Subcutaneous abdominal adipose tissue (tissue), 5 donors: ENCODE results near the gene PPP1R15A.
"Not testable (repeated sequence)": the region's sequence is repeated elsewhere in the genome, so short reads cannot be mapped to it uniquely, and the experiment has no call there.

ENCODE experiments used
- H3K27ac ChIP-seq: one replicate; pipeline ENCODE4 v1.7.0; 2013; ENCODE audit warnings: low read depth, mild to moderate bottlenecking, inconsistent platforms, low read length, moderate library complexity
- H3K27me3 ChIP-seq, 5 donors: one replicate each; pipeline ENCODE4 v1.7.0; 2013; ENCODE audit warnings: low read length in 5 of 5, inconsistent platforms in 1 of 5; ENCODE audit not compliant: control insufficient read depth in 5 of 5, insufficient read depth in 4 of 5
- H3K36me3 ChIP-seq, 5 donors: one replicate each; pipeline ENCODE4 v1.7.0; 2013; ENCODE audit warnings: low read length in 5 of 5; ENCODE audit not compliant: control insufficient read depth in 5 of 5, insufficient read depth in 5 of 5
- H3K4me1 ChIP-seq, 5 donors: one replicate each; pipeline ENCODE4 v1.7.0; 2013; ENCODE audit warnings: low read length in 5 of 5, mild to moderate bottlenecking in 3 of 5, moderate library complexity in 1 of 5; ENCODE audit not compliant: control insufficient read depth in 5 of 5, insufficient read depth in 5 of 5
- H3K4me3 ChIP-seq, 5 donors: one replicate each; pipeline ENCODE4 v1.7.0; 2013; ENCODE audit warnings: low read length in 5 of 5, low read depth in 1 of 5
- H3K9ac ChIP-seq, 5 donors: one replicate each; pipeline ENCODE4 v1.7.0; 2013; ENCODE audit warnings: low read length in 5 of 5, mild to moderate bottlenecking in 4 of 5, moderate library complexity in 3 of 5
- H3K9me3 ChIP-seq, 5 donors: one replicate each; pipeline ENCODE4 v1.7.0; 2013; ENCODE audit warnings: low read length in 5 of 5; ENCODE audit not compliant: control insufficient read depth in 5 of 5
- donor health status: healthy.
- donor health status: healthy.
- donor health status: healthy.
- donor health status: healthy.
- donor health status: healthy.

Gene PPP1R15A

DNA sequence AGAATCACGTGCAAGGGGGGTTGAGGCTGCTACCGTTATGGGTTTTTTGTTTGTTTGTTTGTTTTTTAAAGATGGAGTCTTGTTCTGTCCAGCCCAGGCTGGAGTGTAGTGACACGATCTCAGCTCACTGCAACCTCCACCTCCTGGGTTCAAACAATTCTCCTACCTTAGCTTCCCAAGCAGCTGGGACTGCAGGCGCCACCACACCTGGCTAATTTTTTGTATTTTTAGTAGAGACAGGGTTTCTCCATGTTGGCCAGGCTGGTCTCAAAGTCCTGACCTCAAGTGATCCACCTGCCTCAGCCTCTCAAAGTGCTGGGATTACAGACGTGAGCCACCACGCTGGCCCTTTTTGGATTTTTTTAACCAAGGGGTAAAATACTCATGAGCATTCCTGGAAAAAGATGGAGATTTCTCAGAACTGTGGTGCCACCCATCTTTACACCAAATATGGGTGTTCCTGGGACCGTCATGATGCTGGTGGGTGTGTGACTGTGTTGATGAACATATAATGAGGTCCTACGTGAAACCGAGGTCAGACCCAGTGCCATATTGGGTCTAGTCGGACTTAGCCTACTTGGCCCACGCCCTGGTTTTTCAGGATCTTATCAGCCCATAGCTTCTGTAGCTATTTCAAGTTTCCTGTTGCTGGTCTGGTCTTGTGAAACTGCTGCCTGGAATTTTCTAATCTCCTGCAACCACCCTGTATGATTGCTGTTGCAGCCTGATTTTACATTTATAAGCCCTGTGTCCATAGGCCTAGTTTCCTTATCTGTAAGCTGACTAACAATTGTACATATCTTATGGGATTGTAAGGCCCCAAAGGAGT lies 6.2 kb downstream of the PPP1R15A start:
- peaks cover 4 to 42% (median 30%) of the 10 kb centered on the region in 5 donors for H3K4me1 ChIP-seq
- peak overlapping the region; percentile 62 for H3K27ac ChIP-seq
- H3K9me3 ChIP-seq = no peaks in the 10 kb centered on the region
- peaks cover 0 to 51% (median 30%) of the 10 kb centered on the region in 5 donors for H3K36me3 ChIP-seq
- H3K27me3 ChIP-seq = no peaks in the 10 kb centered on the region
- no peak overlapping the region for H3K9ac ChIP-seq
- H3K4me3 ChIP-seq = peak overlapping the region in 1 of 5 donors; percentile 22

DNA sequence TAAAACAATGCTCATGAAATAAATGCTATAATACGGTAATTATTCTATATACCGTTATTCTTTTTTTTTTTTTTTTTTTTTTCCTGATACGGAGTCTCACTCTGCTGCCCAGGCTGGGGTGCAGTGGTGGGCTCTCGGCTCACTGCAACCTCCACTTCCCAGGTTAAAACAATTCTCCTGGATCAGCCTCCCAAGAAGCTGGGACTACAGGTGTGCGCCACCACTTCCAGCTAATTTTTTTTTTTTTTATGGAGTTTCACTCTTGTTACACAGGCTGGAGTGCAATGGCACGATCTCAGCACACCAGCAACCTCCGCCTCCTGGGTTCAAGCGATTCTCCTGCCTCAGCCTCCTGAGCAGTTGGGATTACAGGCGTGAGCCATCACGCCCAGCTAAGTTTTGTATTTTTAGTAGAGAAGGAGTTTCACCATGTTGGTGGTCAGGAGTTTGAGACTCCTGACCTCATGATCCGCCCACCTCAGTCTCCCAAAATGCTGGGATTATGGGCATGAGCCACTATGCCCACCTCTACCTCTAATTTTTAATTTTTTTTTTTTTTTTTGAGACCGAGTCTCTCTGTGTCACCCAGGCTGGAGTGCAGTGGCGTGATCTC lies 6.9 kb downstream of the PPP1R15A start:
- H3K4me1 ChIP-seq = peaks cover 4 to 34% (median 22%) of the 10 kb centered on the region in 5 donors
- peak overlapping the region; percentile 62 for H3K27ac ChIP-seq
- no peaks in the 10 kb centered on the region for H3K27me3 ChIP-seq
- H3K36me3 ChIP-seq = peaks cover 0 to 44% (median 23%) of the 10 kb centered on the region in 5 donors
- no peak overlapping the region for H3K9ac ChIP-seq
- no peaks in the 10 kb centered on the region for H3K9me3 ChIP-seq
- no peak overlapping the region for H3K4me3 ChIP-seq

DNA sequence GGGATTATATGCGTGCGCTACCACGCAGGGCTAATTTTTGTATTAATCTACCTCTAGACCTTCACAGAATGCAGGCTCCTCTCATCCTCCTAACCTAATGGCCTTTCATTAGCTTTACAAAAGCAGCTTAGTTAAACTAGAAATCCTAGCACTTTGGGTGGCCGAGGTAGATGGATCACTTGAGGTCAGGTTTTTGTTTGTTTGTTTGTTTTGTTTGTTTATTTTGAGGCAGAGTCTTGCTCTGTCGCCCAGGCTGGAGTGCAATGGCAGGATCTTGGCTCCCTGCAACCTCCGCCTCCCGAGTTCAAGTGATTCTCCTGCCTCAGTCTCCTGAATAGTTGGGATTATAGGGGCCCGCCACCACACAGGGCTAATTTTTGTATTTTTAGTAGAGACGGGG lies 7.5 kb downstream of the PPP1R15A start:
- H3K9ac ChIP-seq, H3K27ac ChIP-seq, H3K9me3 ChIP-seq, H3K4me3 ChIP-seq, H3K27me3 ChIP-seq: not testable (repeated sequence)
- peaks cover 0 to 38% (median 18%) of the 10 kb centered on the region in 5 donors for H3K36me3 ChIP-seq
- H3K4me1 ChIP-seq = peaks cover 4 to 29% (median 17%) of the 10 kb centered on the region in 5 donors

DNA sequence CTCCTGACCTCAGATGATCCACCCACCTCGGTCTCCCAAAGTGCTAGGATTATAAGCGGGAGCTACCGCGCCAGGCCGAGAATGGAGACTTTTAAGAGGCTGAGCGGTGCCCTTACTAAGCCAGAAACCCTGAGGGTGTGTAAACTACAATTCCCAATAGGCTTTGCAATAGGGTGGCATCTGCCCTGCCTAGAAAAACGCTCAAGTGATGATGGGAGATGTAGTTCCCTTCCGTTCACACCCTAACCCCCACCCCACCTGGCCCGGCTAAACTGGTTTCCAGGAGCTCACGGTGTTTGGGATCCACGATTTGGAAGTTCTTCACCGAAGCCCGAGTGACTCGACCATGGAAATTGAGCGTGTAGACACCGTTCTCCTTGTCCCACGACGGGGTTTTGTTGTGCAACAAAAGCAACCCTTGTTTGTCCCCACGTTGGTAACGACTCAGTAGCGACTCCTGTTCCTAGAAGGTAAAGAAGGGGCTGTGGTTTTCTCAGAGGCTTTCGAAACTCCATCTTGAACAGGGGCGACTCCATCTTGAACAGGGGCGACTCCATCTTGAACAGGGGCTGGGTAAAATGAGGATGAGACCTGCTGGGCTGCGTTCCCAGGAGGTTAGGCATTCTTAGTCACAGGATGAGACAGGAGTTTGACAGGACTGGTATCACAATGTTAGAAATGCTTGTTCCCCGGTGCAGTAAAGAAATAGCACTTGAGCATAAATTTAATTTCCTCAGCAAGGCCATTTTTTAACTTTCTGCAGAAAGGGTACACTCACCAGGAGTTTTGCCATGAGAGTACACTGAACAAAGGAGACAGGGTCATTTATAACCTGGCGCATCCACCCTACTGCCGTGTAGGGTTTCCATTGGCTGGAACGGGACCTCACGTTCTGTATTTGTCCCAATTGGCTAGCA lies 9.8 kb downstream of the PPP1R15A start:
- no peak overlapping the region for H3K9ac ChIP-seq
- no peak overlapping the region for H3K4me3 ChIP-seq
- H3K4me1 ChIP-seq = peaks cover 0 to 9% (median 3%) of the 10 kb centered on the region in 5 donors
- H3K36me3 ChIP-seq = peaks cover 0 to 17% (median 3%) of the 10 kb centered on the region in 5 donors
- H3K27me3 ChIP-seq = no peaks in the 10 kb centered on the region
- H3K9me3 ChIP-seq = no peaks in the 10 kb centered on the region
- H3K27ac ChIP-seq = no peak overlapping the region

DNA sequence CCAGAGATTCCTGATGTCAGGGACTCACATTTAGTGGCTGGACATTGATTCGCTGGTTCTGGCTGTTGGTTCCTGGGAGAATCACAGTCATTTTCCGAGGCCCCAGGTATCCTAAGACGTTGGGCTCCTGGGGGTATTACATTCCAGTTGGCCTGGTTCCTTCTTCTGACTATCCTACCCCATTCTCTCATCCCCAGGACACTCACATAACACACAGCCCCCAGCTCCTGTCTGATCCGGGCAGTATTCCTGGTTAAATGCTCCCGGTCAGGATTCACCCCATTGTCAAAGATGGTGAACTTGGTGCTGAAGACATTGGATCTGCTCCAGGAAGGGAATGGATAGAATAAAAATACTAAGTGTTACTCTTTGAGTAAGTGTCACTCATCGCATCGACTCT lies 11.5 kb downstream of the PPP1R15A start:
- no peaks in the 10 kb centered on the region for H3K27me3 ChIP-seq
- peaks cover 0 to 1% (median 0%) of the 10 kb centered on the region in 5 donors for H3K4me1 ChIP-seq
- peaks cover 0 to 2% (median 0%) of the 10 kb centered on the region in 5 donors for H3K36me3 ChIP-seq
- no peak overlapping the region for H3K27ac ChIP-seq
- H3K4me3 ChIP-seq = no peak overlapping the region
- no peaks in the 10 kb centered on the region for H3K9me3 ChIP-seq
- no peak overlapping the region for H3K9ac ChIP-seq

DNA sequence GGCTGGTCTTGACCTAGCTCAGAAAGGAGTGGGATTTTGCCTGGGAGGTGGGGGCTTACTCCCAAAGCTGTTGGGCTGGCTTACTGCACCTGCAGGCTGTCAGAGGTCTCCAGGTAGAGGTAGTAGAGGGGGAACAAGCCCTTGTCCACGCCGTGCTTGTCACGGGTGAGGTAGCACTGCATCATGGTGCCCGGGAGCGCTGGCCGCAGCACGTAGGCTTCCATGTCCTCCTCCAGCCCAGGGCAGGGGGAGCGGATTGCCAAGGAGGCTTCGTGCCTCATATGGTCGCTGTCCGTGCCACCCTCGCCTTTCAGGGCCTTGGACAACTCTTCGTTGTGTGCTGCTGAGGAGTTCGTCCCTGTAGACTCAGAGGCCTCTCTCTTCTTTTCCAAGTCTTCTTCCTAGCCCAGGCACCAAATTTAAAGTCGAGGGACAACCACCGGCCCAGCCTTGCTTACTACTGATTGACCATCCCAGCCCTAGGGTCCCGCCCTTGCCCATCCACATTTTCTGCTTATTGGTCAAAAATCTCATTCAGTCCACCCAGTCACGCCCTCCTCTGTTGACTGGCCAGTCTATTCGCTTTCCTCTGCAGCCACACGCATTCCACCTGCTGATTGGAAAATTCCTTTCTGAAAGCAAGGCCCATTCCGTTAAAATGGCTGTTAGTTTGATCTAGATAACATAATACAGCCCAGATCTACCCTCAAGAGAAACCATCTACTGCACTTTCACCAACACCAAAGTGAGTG lies 15.8 kb downstream of the PPP1R15A start:
- Histone ChIP-seq H3K4me1 (no peaks in the 10 kb centered on the region), H3K36me3 (no peaks in the 10 kb centered on the region), H3K4me3 (no peak overlapping the region), H3K27me3 (peaks cover 0 to 5% (median 0%) of the 10 kb centered on the region in 5 donors), H3K27ac (no peak overlapping the region), H3K9ac (no peak overlapping the region), H3K9me3 (no peaks in the 10 kb centered on the region)

DNA sequence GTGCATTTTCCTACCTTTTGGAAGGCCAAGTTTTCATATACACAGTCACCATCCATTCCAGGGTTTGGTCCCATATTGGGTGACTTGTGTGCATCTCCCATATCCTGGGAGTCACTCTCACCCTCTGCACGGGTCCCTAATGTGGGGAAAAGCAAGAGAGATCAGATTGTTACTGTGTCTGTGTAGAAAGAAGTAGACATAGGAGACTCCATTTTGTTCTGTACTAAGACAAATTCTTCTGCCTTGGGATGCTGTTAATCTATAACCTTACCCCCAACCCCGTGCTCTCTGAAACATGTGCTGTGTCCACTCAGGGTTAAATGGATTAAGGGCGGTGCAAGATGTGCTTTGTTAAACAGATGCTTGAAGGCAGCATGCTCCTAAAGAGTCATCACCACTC lies 17.3 kb downstream of the PPP1R15A start:
- not testable (repeated sequence) for H3K36me3 ChIP-seq, H3K4me1 ChIP-seq, H3K4me3 ChIP-seq, H3K9me3 ChIP-seq, H3K27ac ChIP-seq, H3K9ac ChIP-seq, H3K27me3 ChIP-seq

DNA sequence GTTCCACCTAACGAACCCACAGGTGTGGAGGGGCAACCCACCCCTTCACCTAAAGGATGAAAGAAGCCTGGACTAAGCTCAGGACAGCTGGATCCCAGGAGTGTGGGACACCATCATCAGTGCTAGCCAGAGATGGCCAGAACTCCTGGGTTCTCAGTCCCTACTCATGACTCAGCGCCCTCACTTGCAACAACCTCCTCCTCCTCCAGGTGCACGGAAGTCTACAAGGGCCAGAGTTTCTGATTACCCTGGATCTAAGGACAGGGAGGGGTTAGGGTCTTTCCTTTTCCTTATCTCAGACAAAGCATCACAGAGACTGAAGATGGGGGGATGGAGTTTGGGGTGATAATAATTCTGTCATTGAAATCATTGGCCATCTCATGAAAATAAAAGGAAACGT lies 18.3 kb downstream of the PPP1R15A start:
- Histone ChIP-seq H3K9ac (no peak overlapping the region), H3K36me3 (no peaks in the 10 kb centered on the region), H3K4me1 (peaks cover 0 to 8% (median under 1%) of the 10 kb centered on the region in 5 donors), H3K27ac (no peak overlapping the region), H3K27me3 (peaks cover 0 to 13% (median 0%) of the 10 kb centered on the region in 5 donors), H3K9me3 (no peaks in the 10 kb centered on the region), H3K4me3 (no peak overlapping the region)

DNA sequence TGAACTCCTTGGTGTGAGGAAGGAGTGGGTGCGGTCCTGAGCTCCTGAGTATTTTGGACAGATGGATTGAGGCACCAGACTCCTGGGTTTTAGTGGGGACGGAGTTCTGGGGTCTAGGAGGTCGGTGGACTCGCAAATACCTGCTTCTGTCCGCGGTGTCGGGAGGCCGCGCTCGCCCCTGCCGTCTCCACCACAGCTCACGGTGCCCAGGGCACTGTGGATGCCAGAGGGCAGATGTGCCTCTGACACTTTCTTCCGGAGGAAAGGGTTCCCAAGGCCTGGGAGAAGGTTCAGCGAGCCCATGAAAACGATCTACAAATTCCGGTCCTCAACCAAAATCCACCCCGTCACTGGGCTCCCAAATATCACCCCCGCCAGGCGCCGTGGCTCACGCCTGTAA lies 23.0 kb downstream of the PPP1R15A start:
- no peaks in the 10 kb centered on the region for H3K36me3 ChIP-seq
- H3K9ac ChIP-seq = no peak overlapping the region
- no peak overlapping the region for H3K27ac ChIP-seq
- no peaks in the 10 kb centered on the region for H3K9me3 ChIP-seq
- peaks cover 2 to 22% (median 12%) of the 10 kb centered on the region in 5 donors for H3K4me1 ChIP-seq
- H3K27me3 ChIP-seq = peaks cover 0 to 15% (median 0%) of the 10 kb centered on the region in 5 donors
- peak overlapping the region in 2 of 5 donors; percentile 27 to 40 for H3K4me3 ChIP-seq
